Keratinocyte (primary cell): ENCODE results near the gene OXSR1. TPM values are rescaled to one million over a fixed set of nuclear protein-coding genes. Genes with fewer than 3 reads are reported as not detected.

ENCODE experiments used
- DNase-seq: peaks from one replicate; pipeline ENCODE4 v3.0.0-alpha.2; 2011; ENCODE audit warnings: low read depth, missing footprints, low spot score
- FAIRE-seq: peaks from 2 replicates; lab custom pipeline; 2011; peaks lifted over from hg19 to GRCh38; lab: Jason Lieb, UNC
- H2AFZ ChIP-seq: 2 replicates; pipeline ENCODE4 v1.6.0; 2012; ENCODE audit warnings: low read length, control low read depth, inconsistent platforms; ENCODE audit not compliant: control insufficient read depth
- H3K27ac ChIP-seq: 2 replicates; pipeline ENCODE4 v1.5.1; 2011; ENCODE audit warnings: low read length; ENCODE audit not compliant: control insufficient read depth, insufficient read depth
- H3K27me3 ChIP-seq: 3 replicates; pipeline ENCODE4 v1.6.0; 2011; ENCODE audit warnings: low read length; ENCODE audit not compliant: control insufficient read depth, insufficient read depth; ENCODE audit errors: extremely low read depth
- H3K36me3 ChIP-seq, 2 experiments: 2 replicates in 1 of 2; 3 replicates in 1 of 2; pipeline ENCODE4 v1.5.1; 2011; ENCODE audit warnings: low read length in 2 of 2, mild to moderate bottlenecking in 1 of 2; ENCODE audit not compliant: control insufficient read depth in 2 of 2, insufficient read depth in 2 of 2; ENCODE audit errors: extremely low read depth in 1 of 2
- H3K4me1 ChIP-seq: 3 replicates; pipeline ENCODE4 v1.5.1; 2011; ENCODE audit warnings: low read length; ENCODE audit not compliant: control insufficient read depth, insufficient read depth; ENCODE audit errors: extremely low read depth
- H3K4me2 ChIP-seq: 3 replicates; pipeline ENCODE4 v1.6.0; 2011; ENCODE audit warnings: low read depth, low read length; ENCODE audit not compliant: control insufficient read depth, insufficient read depth; ENCODE audit errors: extremely low read depth
- H3K4me3 ChIP-seq, 3 experiments: fragments of 200-600 bp in 1 of 3; sonication (generic) in 1 of 3; 2 replicates in 2 of 3; 3 replicates in 1 of 3; pipeline ENCODE4 v1.5.1; 2011 to 2016; ENCODE audit warnings: low read length in 3 of 3, mild to moderate bottlenecking in 3 of 3, control low read depth in 2 of 3, inconsistent platforms in 1 of 3, low read depth in 1 of 3, mixed read lengths in 1 of 3, mixed run types in 1 of 3, moderate library complexity in 1 of 3; ENCODE audit not compliant: control insufficient read depth in 2 of 3, insufficient read depth in 2 of 3; ENCODE audit errors: extremely low read depth in 1 of 3
- H3K79me2 ChIP-seq: 2 replicates; pipeline ENCODE4 v1.6.0; 2012; ENCODE audit warnings: low read length; ENCODE audit not compliant: control insufficient read depth, insufficient read depth
- H3K9ac ChIP-seq: 3 replicates; pipeline ENCODE4 v1.6.0; 2011; ENCODE audit warnings: low read length; ENCODE audit not compliant: control insufficient read depth, insufficient read depth; ENCODE audit errors: extremely low read depth
- H3K9me1 ChIP-seq: 3 replicates; pipeline ENCODE4 v1.6.0; 2011; ENCODE audit warnings: low read length; ENCODE audit not compliant: control insufficient read depth, insufficient read depth; ENCODE audit errors: extremely low read depth
- H3K9me3 ChIP-seq: 2 replicates; pipeline ENCODE4 v1.5.1; 2012; ENCODE audit warnings: low read depth, low read length; ENCODE audit not compliant: control insufficient read depth
- H4K20me1 ChIP-seq: 3 replicates; pipeline ENCODE4 v1.6.0; 2011; ENCODE audit warnings: low read length; ENCODE audit not compliant: control insufficient read depth, insufficient read depth; ENCODE audit errors: extremely low read depth
- EZH2 ChIP-seq: IDR thresholded peaks from one replicate; pipeline ENCODE4 v1.6.1; 2012; ENCODE audit warnings: inconsistent platforms, mild to moderate bottlenecking, low read length, moderate library complexity
- dilution Hi-C: fragments of 300-500 bp; cut with MboI; formaldehyde crosslinking; loops from one replicate; pipeline ENCODE4 v1.7.0; 2020; ENCODE audit warnings: low sequenced_read_pairs; ENCODE audit not compliant: extremely low pct_ligation_motif_present
- polyA plus RNA-seq, 5 experiments: library from polyadenylated mRNA; depleted of rRNA in 3 of 5; stranded (reverse) in 3 of 5; stranded (forward) in 1 of 5; unstranded in 1 of 5; fragments of >200 nt; gene quantifications; 1 replicate in 1 of 5; 2 replicates in 3 of 5; 3 replicates in 1 of 5; pipeline versions ENCODE4 v1.2.1 to v1.2.3, GENCODE V29; 2011 to 2012; ENCODE audit warnings: missing spikeins in 2 of 5, low read depth in 1 of 5, low replicate concordance in 1 of 5
- TF ChIP-seq, protein P1 (sequence below), 3 experiments: IDR thresholded peaks in 1 of 3; conservative IDR thresholded peaks in 1 of 3; optimal IDR thresholded peaks in 1 of 3; 2 replicates in 2 of 3; 3 replicates in 1 of 3; pipeline versions ENCODE3 to v1.5.1; 2011; ENCODE audit warnings: low read length in 3 of 3, mild to moderate bottlenecking in 3 of 3, moderate library complexity in 2 of 3, control low read depth in 1 of 3, inconsistent platforms in 1 of 3; ENCODE audit not compliant: insufficient read depth in 2 of 3; ENCODE audit errors: extremely low read depth in 1 of 3

Gene OXSR1
- polyA plus RNA-seq, 1 donor (not counting 4 experiments of a cell fraction or from before 2014, with no cell fraction given): 77.0 TPM

DNA sequence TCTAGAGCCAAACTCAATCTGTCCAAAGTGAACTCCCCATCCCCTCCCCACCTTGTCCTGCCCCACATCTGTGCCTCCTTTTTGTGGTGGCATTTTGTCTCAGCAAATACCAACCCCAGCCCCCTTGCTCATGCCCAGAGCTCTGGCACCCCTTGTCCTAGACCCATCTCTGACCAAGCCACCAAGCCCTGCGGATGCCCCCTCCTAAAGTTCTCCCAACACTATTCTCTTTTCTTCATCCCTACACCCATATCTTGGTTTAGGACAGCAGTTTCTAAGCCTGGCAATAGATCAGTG lies 46.1 kb upstream of the OXSR1 start:
- no peaks in the 10 kb centered on the region for H3K9me1 ChIP-seq
- no peaks in the 10 kb centered on the region for H3K4me1 ChIP-seq
- TF ChIP-seq, protein P1, sequence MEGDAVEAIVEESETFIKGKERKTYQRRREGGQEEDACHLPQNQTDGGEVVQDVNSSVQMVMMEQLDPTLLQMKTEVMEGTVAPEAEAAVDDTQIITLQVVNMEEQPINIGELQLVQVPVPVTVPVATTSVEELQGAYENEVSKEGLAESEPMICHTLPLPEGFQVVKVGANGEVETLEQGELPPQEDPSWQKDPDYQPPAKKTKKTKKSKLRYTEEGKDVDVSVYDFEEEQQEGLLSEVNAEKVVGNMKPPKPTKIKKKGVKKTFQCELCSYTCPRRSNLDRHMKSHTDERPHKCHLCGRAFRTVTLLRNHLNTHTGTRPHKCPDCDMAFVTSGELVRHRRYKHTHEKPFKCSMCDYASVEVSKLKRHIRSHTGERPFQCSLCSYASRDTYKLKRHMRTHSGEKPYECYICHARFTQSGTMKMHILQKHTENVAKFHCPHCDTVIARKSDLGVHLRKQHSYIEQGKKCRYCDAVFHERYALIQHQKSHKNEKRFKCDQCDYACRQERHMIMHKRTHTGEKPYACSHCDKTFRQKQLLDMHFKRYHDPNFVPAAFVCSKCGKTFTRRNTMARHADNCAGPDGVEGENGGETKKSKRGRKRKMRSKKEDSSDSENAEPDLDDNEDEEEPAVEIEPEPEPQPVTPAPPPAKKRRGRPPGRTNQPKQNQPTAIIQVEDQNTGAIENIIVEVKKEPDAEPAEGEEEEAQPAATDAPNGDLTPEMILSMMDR (optimal IDR thresholded peaks at IDR 0.05 in 1 of 3, IDR thresholded peaks at IDR 0.05 in 1 of 3, conservative IDR thresholded peaks at IDR 0.05 in 1 of 3; ENCODE audit: extremely low read depth in 1 of 3, insufficient read depth in 2 of 3, low read length in 3 of 3): no peak
- no peak for TF ChIP-seq EZH2
- no peaks in the 10 kb centered on the region for H4K20me1 ChIP-seq
- H3K27me3 ChIP-seq: no peaks in the 10 kb centered on the region
- peaks cover 14 to 22% of the 10 kb centered on the region in 2 experiments for H3K36me3 ChIP-seq
- H3K9me3 ChIP-seq: no peaks in the 10 kb centered on the region
- no peak for DNase-seq
- H3K4me2 ChIP-seq: no peak overlapping the region
- H3K9ac ChIP-seq: no peak overlapping the region
- no peak overlapping the region for H3K27ac ChIP-seq
- no peaks in the 10 kb centered on the region for H3K79me2 ChIP-seq
- H3K4me3 ChIP-seq: no peak overlapping the region
- H2AFZ ChIP-seq: no peak overlapping the region
- dilution Hi-C loops: no loop called here
- no peak for FAIRE-seq

DNA sequence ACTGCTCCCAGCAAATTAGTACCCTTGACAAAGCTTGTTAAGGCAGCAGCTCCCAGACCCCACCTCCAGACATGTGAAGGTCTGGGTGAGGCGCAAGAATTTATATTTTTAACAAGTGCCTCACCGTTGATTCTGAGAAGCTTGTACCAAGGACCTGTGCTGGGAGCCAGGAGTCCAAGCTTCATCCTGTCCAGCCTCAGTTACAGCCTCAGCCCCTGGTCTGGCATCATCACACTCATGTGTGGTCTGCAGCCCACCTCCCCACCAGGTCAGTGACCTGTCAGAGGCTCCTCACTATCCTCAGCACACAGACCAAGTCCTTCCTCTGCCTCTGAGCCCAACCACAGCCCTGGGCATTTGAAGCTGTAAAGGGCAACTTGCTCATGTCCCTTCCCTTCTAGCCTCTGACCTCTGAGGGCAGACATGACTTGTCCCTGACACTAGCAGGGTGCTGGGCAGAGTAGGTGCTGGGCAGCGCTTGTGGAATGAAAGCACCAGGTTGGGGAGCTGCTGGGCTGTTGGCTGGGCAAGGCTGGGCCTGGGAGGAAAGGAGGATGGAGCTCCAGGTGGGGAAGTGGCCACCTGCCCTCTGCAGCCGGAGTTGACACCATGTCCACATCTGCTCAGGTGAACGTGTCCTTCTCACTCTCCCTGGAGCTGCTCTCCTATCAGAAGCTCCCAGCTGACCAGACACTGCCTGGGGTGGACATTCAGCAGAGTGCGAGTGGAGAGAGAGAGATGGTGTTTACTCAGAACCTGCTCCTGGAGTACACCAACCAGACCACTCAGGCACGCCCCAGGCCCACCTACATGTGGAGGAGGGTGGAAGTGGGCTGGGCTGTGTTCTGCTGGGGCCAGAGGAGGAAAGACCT lies 45.3 kb upstream of the OXSR1 start:
- Histone ChIP-seq H3K9me3 (no peaks in the 10 kb centered on the region), H3K9me1 (no peaks in the 10 kb centered on the region), H4K20me1 (no peaks in the 10 kb centered on the region), H3K4me1 (no peaks in the 10 kb centered on the region), H3K4me3 (no peak overlapping the region), H3K9ac (no peak overlapping the region), H3K79me2 (no peaks in the 10 kb centered on the region), H3K4me2 (no peak overlapping the region), H3K27ac (no peak overlapping the region), H2AFZ (no peak overlapping the region), H3K27me3 (no peaks in the 10 kb centered on the region), H3K36me3 (peaks cover 21 to 22% of the 10 kb centered on the region in 2 experiments)
- TF ChIP-seq EZH2: no peak
- TF ChIP-seq, protein P1 (optimal IDR thresholded peaks at IDR 0.05 in 1 of 3, IDR thresholded peaks at IDR 0.05 in 1 of 3, conservative IDR thresholded peaks at IDR 0.05 in 1 of 3; ENCODE audit: extremely low read depth in 1 of 3, insufficient read depth in 2 of 3, low read length in 3 of 3): no peak
- dilution Hi-C loops: no loop called here
- FAIRE-seq: no peak
- no peak for DNase-seq
